B cell (primary cell): Measurements from ENCODE around the gene ARHGAP15. TPM values are rescaled to one million over a fixed set of nuclear protein-coding genes. Genes with fewer than 3 reads are reported as not detected.

Experiments
- ATAC-seq: fragments of 200-7000 bp; cut with Tn5 transposase; one replicate; pipeline ENCODE4 v1.10.0; 2021; ENCODE audit warnings: low read depth, mild to moderate bottlenecking, moderate number of reproducible peaks, moderate library complexity
- CTCF ChIA-PET: fragments of 350-600 bp; sonication (Branson Sonifier 250); formaldehyde crosslinking; loops from one replicate; lab custom pipeline; 2021; ENCODE audit warnings: antibody characterized with exemption, inconsistent platforms; lab: Charles Lee
- POLR2A ChIA-PET: fragments of 350-600 bp; sonication (Branson Sonifier 250); formaldehyde crosslinking; loops from one replicate; lab custom pipeline; 2021; ENCODE audit warnings: antibody characterized with exemption; lab: Charles Lee
- DNase-seq: peaks from one replicate; pipeline ENCODE4 v3.0.0; 2013
- H2AFZ ChIP-seq: 2 replicates; pipeline ENCODE4 v1.6.1; 2012; ENCODE audit warnings: mild to moderate bottlenecking, low read depth, low read length; ENCODE audit not compliant: insufficient read depth, poor library complexity, severe bottlenecking
- H3K27ac ChIP-seq, 2 donors: 1 replicate in 1 of 2; 2 replicates in 1 of 2; pipeline ENCODE4 v1.5.1; 2012 to 2013; ENCODE audit warnings: low read length in 2 of 2, mild to moderate bottlenecking in 2 of 2, moderate library complexity in 1 of 2
- H3K27me3 ChIP-seq, 4 experiments: fragments of 200-600 bp in 1 of 4; sonication (generic) in 1 of 4; replicated peaks in 1 of 4; 1 replicate in 2 of 4; 2 replicates in 2 of 4; pipeline versions ENCODE4 v1.6.1 to v1.7.0; 2013 to 2016; ENCODE audit warnings: low read length in 3 of 4, mild to moderate bottlenecking in 2 of 4, mixed read lengths in 1 of 4, moderate library complexity in 1 of 4; ENCODE audit not compliant: insufficient read depth in 4 of 4, control insufficient read depth in 3 of 4; ENCODE audit errors: control extremely low read depth in 1 of 4
- H3K36me3 ChIP-seq, 2 experiments: replicated peaks in 1 of 2; 1 replicate in 1 of 2; 2 replicates in 1 of 2; pipeline versions ENCODE4 v1.6.1 to v1.7.1; 2013; ENCODE audit warnings: low read length in 1 of 2; ENCODE audit not compliant: insufficient read depth in 2 of 2, control insufficient read depth in 1 of 2; ENCODE audit errors: control extremely low read depth in 1 of 2, extremely low read depth in 1 of 2
- H3K4me1 ChIP-seq, 2 donors: fragments of 200-600 bp in 1 of 2; sonication (generic) in 1 of 2; 1 replicate in 1 of 2; 2 replicates in 1 of 2; pipeline versions ENCODE4 v1.5.1 to v1.6.1; 2013 to 2017; ENCODE audit warnings: low read length in 2 of 2; ENCODE audit not compliant: control insufficient read depth in 2 of 2, insufficient read depth in 2 of 2
- H3K4me2 ChIP-seq: replicated peaks from 2 replicates; pipeline ENCODE3; 2012; ENCODE audit warnings: mild to moderate bottlenecking, low read depth, low read length; ENCODE audit not compliant: poor library complexity, severe bottlenecking
- H3K4me3 ChIP-seq, 5 experiments: fragments of 200-600 bp in 1 of 5; sonication (generic) in 1 of 5; 1 replicate in 3 of 5; 2 replicates in 2 of 5; pipeline versions ENCODE4 v1.5.1 to v1.7.0; 2011 to 2016; ENCODE audit warnings: low read length in 4 of 5, mild to moderate bottlenecking in 4 of 5, low read depth in 2 of 5, control low read depth in 1 of 5, moderate library complexity in 1 of 5; ENCODE audit not compliant: insufficient read depth in 1 of 5; ENCODE audit errors: control extremely low read depth in 1 of 5, extremely low read depth in 1 of 5
- H3K79me2 ChIP-seq: fragments of 200-600 bp; sonication (generic); one replicate; pipeline ENCODE4 v1.6.0; 2016; ENCODE audit warnings: low read length; ENCODE audit not compliant: control insufficient read depth, insufficient read depth
- H3K9ac ChIP-seq: fragments of 200-600 bp; sonication (generic); 2 replicates; pipeline ENCODE4 v1.6.1; 2017; ENCODE audit warnings: mild to moderate bottlenecking, low read length, moderate library complexity
- H3K9me3 ChIP-seq, 3 donors: one replicate each; pipeline versions ENCODE4 v1.6.1 to v1.7.1; 2013; ENCODE audit warnings: low read length in 2 of 3; ENCODE audit not compliant: control insufficient read depth in 2 of 3, insufficient read depth in 1 of 3; ENCODE audit errors: control extremely low read depth in 1 of 3
- H4K20me1 ChIP-seq: 2 replicates; pipeline ENCODE4 v1.6.0; 2012; ENCODE audit warnings: mild to moderate bottlenecking, low read length; ENCODE audit not compliant: insufficient read depth, control insufficient read depth, poor library complexity, severe bottlenecking
- H3K27ac Mint-ChIP-seq: one replicate; pipeline ENCODE4 v1.8.0; 2021; ENCODE audit warnings: mixed read lengths
- H3K27me3 Mint-ChIP-seq: one replicate; pipeline ENCODE4 v1.8.0; 2021; ENCODE audit warnings: mixed read lengths
- H3K4me1 Mint-ChIP-seq: one replicate; pipeline ENCODE4 v1.8.0; 2021; ENCODE audit warnings: mixed read lengths
- H3K4me3 Mint-ChIP-seq: one replicate; pipeline ENCODE4 v1.8.0; 2021; ENCODE audit warnings: mixed read lengths
- H3K9me3 Mint-ChIP-seq: one replicate; pipeline ENCODE4 v1.8.0; 2022; ENCODE audit warnings: mixed read lengths; ENCODE audit not compliant: insufficient read depth
- EZH2 ChIP-seq: IDR thresholded peaks from 2 replicates; pipeline ENCODE4 v1.6.1; 2012; ENCODE audit warnings: borderline replicate concordance, low read depth, mild to moderate bottlenecking, moderate library complexity, low read length; ENCODE audit not compliant: insufficient read depth, poor library complexity, severe bottlenecking
- WGBS: methylation state at CpG from one replicate; pipeline ENCODE4 v1.1.5; 2013; ENCODE audit warnings: missing lambda C conversion rate; ENCODE audit not compliant: insufficient coverage; 5-methylcytosine and 5-hydroxymethylcytosine counted together
- intact Hi-C: fragments of 100-400 bp; cut with micrococcal nuclease; formaldehyde crosslinking; loops from one replicate; pipeline ENCODE4 v1.10.0; 2022
- polyA plus RNA-seq: library from polyadenylated mRNA; depleted of rRNA; stranded (reverse); fragments of >200 nt; gene quantifications from 2 replicates; pipeline ENCODE4 v1.2.3, GENCODE V29; 2012
- total RNA-seq, 2 donors: library from RNA; stranded (reverse); fragments of 120-200 nt in 1 of 2; gene quantifications; 1 replicate in 1 of 2; 2 replicates in 1 of 2; pipeline versions ENCODE4 v1.2.3 to v1.2.4, GENCODE V29; 2013 to 2022
- TF ChIP-seq, protein P1 (sequence below): fragments of 200-600 bp; IDR thresholded peaks from one replicate; pipeline ENCODE4 v1.8.0; 2022; ENCODE audit warnings: antibody characterized with exemption, mild to moderate bottlenecking

The ARHGAP15 gene
- total and polyA plus RNA-seq, 2 donors (not counting 1 experiment from before 2014, with no cell fraction given) = 58.6 to 187 TPM

DNA sequence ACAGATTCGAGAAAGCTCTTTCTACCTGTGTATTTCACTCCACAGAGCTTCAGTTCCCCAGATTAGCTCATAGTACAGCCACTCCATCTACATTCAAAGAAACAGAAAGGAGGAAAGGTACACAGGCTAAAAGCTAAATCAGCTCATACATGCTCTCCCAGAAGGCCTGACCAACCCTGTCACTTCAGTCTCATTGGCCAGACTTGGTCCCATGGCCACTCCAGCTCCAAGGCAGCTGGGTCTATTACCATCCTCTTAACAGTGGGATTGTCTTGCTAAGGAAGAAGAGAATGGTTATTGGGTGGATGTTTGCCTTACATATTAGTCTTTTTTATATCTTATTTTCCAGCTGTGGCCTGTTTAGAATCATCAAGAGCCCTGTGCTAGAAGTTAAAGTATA lies 572.6 kb downstream of the ARHGAP15 start:
- intact Hi-C loops = no loop called here
- Histone ChIP-seq H3K4me2 (no peak overlapping the region), H3K9me3 (no peaks in the 10 kb centered on the region), H3K4me3 (no peak overlapping the region), H3K79me2 (no peaks in the 10 kb centered on the region), H3K27ac (no peak overlapping the region), H3K4me1 (no peaks in the 10 kb centered on the region), H4K20me1 (no peaks in the 10 kb centered on the region), H3K9ac (no peak overlapping the region), H2AFZ (no peak overlapping the region), H3K27me3 (no peaks in the 10 kb centered on the region), H3K36me3 (peaks cover 6 to 50% of the 10 kb centered on the region in 2 experiments)
- Mint-ChIP-seq H3K27me3 (no peaks in the 10 kb centered on the region), H3K4me1 (peaks cover 4% of the 10 kb centered on the region), H3K9me3 (no peaks in the 10 kb centered on the region), H3K4me3 (no peak overlapping the region), H3K27ac (no peak overlapping the region)
- WGBS = 100% methylated on average over 1 of the region's 1 CpG
- POLR2A ChIA-PET = no interaction called here
- DNase-seq (no peak), ATAC-seq (no peak)
- TF ChIP-seq, protein P1, sequence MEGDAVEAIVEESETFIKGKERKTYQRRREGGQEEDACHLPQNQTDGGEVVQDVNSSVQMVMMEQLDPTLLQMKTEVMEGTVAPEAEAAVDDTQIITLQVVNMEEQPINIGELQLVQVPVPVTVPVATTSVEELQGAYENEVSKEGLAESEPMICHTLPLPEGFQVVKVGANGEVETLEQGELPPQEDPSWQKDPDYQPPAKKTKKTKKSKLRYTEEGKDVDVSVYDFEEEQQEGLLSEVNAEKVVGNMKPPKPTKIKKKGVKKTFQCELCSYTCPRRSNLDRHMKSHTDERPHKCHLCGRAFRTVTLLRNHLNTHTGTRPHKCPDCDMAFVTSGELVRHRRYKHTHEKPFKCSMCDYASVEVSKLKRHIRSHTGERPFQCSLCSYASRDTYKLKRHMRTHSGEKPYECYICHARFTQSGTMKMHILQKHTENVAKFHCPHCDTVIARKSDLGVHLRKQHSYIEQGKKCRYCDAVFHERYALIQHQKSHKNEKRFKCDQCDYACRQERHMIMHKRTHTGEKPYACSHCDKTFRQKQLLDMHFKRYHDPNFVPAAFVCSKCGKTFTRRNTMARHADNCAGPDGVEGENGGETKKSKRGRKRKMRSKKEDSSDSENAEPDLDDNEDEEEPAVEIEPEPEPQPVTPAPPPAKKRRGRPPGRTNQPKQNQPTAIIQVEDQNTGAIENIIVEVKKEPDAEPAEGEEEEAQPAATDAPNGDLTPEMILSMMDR = no peak
- no peak for TF ChIP-seq EZH2
- CTCF ChIA-PET = interaction anchor here (1.2 kb wide), 1 partner anchor 15 kb away, joined by 4 read pairs; no protein-coding TSS in a partner anchor

DNA sequence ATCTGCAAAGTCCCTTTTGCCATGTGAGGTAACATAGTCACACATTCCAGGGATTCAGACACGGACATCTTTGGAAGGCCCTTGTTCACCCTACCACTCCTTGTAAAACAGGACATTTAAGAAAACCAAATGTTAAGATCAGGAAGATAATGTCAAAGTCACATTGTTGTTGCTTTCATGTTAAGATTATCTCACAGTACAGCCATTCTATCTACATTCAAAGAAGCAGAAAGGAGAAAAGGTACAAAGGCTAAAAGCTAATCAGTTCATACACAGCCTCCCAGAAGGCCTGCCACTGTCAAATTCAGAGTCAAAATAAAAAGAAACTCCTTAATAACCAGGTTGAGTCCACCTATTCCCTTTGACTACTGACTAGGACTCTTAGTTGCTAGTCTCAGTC lies 573.7 kb downstream of the ARHGAP15 start:
- ChIA-PET CTCF (no interaction called here), POLR2A (no interaction called here)
- H3K79me2 ChIP-seq = no peaks in the 10 kb centered on the region
- H3K4me3 ChIP-seq = no peak overlapping the region
- H3K4me1 ChIP-seq = no peaks in the 10 kb centered on the region
- no CpG with 5 or more reads among the region's 1 CpG for WGBS
- H3K9me3 ChIP-seq = no peaks in the 10 kb centered on the region
- no peaks in the 10 kb centered on the region for H3K27me3 ChIP-seq
- H3K27ac Mint-ChIP-seq = no peak overlapping the region
- peaks cover 6 to 59% of the 10 kb centered on the region in 2 experiments for H3K36me3 ChIP-seq
- intact Hi-C loops = no loop called here
- no peaks in the 10 kb centered on the region for H3K4me1 Mint-ChIP-seq
- no peaks in the 10 kb centered on the region for H4K20me1 ChIP-seq
- TF ChIP-seq EZH2 = no peak
- TF ChIP-seq, protein P1 = no peak
- no peak for ATAC-seq
- no peak overlapping the region for H2AFZ ChIP-seq
- H3K9me3 Mint-ChIP-seq = no peaks in the 10 kb centered on the region
- H3K4me2 ChIP-seq = no peak overlapping the region
- no peak for DNase-seq
- no peak overlapping the region for H3K4me3 Mint-ChIP-seq
- H3K27ac ChIP-seq = no peak overlapping the region
- H3K27me3 Mint-ChIP-seq = no peaks in the 10 kb centered on the region
- H3K9ac ChIP-seq = no peak overlapping the region
